ENCODE measurements around the gene VAV3. TPM values are rescaled to one million over a fixed set of nuclear protein-coding genes. Genes with fewer than 3 reads are reported as not detected.
"Not testable (repeated sequence)": the region's sequence is repeated elsewhere in the genome, so short reads cannot be mapped to it uniquely, and the experiment has no call there.

Gene VAV3
- total RNA-seq, 1 experiment from 2014 or later = 3.7 TPM

DNA sequence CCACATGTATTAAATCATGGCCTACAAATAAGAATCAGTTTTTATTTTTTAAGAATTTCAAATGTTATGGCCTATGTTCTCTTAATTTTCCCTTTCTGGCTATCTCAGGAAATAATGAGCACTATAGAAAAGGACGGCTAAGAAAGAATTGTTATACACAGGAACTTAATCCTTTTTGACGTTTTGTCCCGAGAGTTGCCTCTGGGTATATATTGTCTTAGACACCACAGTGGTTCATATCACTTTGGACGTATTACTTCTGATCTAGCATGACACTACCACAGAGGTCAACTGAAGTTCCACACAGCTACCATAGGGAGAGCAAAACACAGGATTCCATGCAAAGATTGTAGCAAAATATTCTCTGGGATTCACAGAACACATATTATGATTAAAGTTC is 307.6 kb downstream of the VAV3 start:
- no peak for DNase-seq (ENCODE audit: low read depth)

DNA sequence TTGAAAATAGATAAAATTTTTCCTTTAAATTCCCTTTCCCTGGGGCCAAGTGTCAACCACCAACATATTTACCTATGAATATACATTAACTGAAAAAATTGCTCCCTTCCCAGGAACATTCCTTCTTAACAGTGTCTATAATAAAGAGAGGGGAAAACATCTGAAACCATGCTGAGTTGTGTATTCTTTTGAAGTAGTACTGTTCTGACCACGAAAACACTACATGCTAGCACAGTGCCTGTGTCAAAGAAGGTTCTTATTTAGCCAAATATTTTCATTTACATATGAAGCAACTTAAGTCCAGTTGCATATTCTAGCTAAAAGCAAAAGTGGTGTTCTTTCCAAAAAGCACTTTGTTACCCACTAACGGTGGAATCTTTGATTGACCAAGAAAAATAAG is 311.2 kb downstream of the VAV3 start:
- DNase-seq (ENCODE audit: low read depth) = no peak

DNA sequence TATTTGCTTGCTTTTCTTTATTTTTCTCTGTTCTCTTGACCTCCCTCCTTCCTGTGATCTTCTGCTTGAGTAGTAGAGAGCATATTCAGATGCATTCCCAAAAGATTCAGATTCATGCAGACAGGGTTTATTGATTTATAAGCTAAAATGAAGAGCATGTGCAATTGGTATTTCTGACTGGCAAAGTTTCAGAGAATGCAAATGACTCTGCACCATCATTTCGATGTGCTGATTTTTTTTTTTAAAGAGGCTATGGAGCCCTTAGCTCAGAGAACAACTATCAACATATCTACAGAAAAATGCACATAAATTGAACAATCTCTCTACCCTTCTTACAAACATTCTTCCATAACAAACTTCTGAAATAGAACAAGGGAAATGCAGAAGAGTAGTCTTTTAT is 312.0 kb downstream of the VAV3 start:
- DNase-seq (ENCODE audit: low read depth) = no peak

DNA sequence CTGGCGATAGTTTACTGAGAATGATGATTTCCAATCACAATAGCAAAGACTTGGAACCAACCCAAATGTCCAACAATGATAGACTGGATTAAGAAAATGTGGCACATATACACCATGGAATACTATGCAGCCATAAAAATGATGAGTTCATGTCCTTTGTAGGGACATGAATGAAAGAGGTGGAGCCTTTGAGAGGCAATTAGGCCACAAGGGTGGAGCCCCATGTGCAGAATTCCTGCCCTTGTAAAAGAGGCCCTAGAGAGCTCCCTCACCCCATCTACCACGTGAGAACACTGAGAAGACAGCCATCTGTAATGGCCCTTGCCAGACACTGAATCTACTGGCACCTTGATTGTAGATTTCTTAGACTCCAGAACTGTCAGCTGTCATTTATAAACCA is 314.2 kb downstream of the VAV3 start:
- DNase-seq (ENCODE audit: low read depth) = not testable (repeated sequence)

DNA sequence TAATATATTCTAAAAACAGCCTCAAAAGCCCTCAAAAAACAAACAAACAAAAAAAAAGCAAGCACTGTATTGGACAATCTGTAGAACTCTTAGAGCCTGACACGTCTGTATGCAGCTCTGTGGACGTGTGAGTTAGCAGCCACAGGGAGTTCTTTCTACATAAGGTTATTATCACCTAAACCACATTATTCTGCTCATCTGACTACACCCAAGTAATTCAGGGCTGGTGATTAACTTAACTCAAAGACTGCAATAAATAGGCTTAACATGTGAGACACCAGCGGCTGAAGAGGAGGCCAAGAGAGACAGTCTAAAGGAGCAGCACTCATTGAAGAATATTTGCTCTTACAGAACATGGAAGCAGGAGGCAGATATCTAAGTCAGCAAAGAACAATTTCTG is 316.0 kb downstream of the VAV3 start:
- no peak for DNase-seq (ENCODE audit: low read depth)

DNA sequence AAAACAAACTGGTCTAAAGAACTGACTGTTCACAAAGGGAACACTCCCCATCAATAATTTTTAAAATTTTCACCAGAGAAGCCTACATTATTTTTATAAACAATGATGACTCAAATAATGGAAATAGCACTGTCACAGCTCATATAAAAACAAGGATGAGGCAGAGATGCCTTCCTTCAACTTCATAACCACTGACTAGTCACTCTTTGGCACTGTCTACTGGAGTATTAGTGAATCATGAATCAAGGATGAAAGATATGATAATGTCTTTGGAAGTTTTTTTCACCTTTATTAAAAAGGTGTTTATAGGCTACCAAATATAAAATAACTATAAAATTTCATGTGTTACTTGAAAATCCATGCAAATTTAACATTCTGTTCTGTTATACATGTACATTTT is 316.9 kb downstream of the VAV3 start:
- DNase-seq (ENCODE audit: low read depth) = peak; percentile 84

DNA sequence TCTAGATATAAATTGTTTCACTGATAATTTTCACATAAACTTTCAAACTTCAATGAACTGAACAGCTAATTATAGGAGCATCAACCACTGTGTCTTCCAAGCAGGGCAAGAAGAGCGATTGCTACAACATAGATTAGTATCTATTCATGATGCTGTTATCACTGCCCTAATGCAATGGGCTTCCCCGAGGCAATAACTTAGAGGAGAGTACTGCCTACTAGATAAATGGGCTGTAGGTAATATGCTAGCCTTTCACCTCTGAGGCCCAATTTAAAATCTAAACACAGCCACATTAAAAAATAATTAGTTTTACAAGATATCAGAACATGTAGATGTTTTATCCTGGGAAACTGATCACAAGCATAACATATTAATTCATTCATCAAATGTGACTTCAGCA is 318.0 kb downstream of the VAV3 start:
- no peak for DNase-seq (ENCODE audit: low read depth)

DNA sequence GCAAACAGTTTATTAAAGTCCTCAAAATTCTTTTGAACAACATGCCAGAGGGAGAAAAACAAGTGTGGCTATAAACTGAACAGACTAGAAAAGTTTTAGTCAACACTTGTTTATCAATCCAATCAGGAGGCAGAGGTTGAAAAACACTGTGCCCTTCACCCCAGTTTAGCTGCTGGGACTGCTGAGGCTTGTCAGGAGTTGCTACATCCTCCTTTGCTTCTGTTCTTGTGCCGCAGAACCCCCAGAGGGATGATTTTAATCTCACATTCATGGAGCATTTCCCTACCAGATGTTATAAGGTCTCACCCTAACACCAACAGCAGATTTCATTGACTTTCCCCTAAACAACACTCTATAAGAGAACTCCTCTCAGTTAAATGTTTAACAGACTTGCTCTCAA is 321.2 kb downstream of the VAV3 start:
- DNase-seq (ENCODE audit: low read depth) = no peak

DNA sequence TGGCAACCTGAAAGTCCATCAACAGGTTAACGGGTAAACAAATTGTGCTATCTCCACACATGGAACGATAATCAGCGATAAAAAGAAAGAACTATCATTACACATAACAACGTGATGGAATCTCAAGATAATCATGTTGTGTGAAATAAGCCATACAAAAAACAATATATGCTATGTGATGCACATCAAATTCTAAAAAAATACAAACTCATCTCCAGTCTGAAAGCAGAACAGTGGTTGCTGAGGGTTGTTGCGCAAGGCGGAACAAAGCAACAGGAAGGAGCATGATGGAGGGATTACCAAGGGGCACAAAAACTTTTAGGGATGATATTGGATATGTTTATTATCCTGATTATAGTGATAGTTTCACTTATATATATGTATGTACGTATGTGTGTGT is 324.8 kb downstream of the VAV3 start:
- no peak for DNase-seq (ENCODE audit: low read depth)

DNA sequence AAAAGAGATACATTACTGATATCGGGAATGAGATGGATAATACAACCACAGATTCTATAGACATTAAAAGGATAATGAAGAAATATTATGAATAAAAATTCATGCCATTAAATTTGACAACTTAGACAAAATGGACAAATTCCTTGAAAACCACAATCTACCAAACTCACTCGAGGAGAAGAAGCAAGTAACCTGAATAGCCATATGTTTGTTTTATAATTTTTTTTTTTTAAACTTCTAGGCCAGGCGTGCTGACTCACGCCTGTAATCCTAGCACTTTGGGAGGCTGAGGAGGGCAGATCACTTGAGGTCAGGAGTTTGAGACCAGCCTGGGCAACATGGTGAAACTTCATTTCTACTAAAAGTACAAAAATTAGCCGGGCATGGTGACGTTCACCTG is 327.9 kb downstream of the VAV3 start:
- peak; percentile 65 for DNase-seq (ENCODE audit: low read depth)

DNA sequence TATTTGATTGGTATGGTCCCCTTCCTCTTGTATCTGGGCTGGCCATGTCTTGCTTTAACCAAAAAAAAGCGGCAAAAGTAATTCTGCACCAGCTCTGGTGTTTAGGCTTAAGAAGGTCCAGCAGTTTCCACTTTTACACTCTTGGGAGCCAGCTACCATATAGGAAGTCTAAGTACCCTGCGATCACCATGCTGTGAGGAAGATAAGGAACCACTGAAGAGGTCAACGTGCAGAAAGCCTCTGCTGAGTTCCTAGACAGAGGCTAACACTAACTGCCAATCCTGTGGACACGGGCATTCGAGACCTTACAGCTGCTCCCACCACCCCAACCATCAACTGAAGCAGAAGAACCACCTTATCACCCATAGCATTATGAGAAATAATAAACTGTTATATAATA is 331.4 kb downstream of the VAV3 start:
- DNase-seq (ENCODE audit: low read depth) = no peak

DNA sequence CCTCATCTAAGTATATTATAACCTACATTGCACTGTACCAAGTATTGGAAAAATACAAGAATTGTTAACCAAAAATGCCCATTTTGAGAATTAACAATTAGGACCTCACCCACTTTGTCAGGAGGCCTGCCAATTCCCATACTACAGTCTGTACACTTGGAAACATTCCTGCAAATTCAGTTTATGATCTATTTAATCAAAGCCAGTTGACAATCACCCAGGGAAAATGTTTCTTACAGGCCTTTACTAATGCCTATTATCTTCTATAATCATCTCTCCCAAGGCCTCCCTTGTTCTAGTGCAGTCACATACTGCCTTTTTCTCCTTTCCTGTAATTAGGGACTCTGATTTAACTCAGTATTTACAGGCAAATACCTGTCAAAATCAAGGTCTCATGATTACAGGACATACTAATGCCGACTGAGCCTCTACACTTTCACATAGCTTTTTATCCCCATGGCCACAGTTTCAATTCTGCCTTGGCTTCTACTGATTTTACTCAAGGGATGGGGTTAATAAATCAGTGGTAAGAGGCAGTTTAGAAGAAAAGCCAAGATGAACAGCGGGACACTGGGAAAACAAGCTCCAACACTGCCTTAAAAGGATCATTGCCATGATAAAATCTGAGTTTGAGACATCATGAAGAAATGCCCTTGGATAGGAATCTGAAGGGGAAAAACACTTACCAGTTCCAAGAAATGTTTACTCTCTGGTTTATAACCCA is 338.7 kb downstream of the VAV3 start:
- DNase-seq (ENCODE audit: low read depth) = no peak

DNA sequence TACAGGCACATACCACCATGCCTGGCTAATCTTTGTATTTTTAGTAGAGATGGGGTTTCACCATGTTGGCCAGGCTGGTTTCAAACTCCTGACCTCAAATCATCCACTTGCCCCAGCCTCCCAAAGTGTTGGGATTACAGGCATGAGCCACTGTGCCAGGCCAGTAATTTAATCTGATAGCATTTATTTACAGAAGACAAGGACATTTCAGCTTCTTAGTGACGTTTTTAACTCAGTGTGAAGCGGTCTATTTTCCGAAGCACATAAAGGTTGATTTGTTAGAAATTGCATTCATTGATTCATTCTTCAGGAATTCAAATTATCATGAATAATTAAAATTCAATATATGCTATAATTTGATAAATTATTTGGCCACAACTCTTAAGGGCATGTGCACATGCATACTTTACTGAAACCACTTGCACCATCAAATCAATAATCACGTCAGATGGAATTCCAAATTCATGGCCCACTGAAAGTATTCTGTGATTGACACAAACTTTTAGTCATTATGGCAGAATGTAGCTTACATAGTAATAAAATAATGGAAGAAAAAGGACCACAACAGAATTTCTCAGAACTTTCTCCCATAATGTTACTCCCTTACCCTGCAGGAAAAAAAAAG is 339.5 kb downstream of the VAV3 start:
- no peak for DNase-seq (ENCODE audit: low read depth)

DNA sequence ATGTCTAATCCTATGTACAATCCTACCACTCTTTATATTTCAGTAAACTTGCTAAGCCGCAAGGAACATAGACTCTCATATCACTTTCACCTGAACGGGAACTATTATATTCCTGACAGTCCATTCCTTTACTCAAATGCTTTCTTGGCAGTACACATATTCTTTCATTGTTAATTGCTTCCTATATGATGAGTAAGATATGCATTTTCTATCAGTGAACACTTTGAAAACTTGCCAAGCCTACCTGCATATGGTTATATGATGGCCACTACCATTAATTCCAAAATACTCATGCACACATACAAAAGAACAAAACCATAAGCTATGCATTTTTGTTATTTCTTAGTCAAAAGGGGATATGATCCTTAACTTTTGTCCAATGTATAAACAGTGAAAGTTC is 341.5 kb downstream of the VAV3 start:
- DNase-seq (ENCODE audit: low read depth) = no peak

DNA sequence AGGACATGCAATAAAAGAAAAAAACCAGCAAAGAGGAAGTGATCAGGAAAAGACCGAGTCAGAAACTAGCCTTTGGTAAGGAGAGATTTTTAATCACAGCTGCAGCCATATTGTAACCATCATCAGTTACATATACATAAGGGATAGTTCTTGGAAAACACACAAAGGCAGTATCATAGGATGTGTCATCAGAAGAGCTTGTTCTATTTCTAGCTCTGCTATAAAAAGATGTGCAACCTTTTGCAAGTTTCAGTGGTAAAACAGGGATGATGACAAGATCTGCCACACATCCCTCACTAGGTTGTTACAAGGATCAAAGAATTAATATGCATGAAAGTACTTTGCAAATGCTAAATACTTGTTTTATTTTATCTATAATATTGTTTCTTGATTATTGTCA is 342.0 kb downstream of the VAV3 start:
- peak; percentile 32 for DNase-seq (ENCODE audit: low read depth)

DNA sequence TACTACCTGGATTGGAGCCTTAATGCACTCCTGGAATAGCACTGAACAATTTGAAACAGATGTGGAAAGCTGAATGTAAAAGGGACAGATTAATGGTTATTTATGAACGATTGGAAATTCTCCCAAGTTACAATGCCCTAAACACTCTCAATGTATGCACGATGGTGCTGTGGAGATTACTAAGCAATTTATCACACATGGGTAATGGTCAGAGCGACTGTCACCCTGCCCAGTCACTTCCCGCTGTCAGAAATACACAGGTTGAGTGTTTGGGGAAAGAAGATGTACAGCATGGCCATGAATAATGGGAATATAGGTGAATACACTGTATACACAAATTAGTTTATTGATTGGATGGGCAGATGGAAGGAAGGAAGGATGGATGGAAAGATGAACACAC is 342.4 kb downstream of the VAV3 start:
- DNase-seq (ENCODE audit: low read depth) = no peak

DNA sequence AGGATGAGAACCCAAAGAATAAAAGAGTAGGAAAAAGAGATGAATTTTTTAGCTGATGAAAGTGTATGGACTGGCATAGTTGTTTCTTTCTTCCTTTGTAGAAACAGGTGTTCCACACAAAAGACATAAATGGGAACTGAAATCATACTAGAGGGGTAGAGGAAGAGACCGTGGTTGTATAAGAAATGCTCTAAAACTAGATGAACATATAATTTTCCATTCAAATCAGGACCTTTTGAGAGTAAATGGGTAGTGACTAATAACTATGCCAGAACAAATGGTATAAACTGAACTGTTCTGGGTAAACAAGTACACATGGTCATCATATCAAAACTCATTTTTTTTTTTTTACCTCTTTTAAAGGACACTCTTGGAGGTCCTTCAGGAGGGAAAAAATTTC is 344.2 kb downstream of the VAV3 start:
- DNase-seq (ENCODE audit: low read depth) = no peak

DNA sequence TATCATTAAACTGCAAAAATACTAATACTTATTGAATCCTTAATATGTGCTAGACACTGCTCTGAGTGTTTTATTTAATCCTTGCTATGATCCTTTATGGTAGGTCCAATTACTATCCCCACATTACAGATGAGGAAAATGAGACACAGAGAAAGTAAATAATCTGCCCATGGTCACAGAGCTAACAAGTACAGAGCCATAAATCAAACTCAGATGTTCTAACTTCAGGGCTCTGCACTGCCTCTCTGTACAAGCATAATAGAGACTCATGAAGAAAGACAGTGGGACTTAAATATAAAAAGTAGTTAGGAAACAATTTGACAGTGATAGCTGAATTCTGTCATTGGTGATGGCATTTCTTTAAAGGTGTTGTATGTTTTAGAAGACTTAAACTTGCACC is 346.4 kb downstream of the VAV3 start:
- no peak for DNase-seq (ENCODE audit: low read depth)

DNA sequence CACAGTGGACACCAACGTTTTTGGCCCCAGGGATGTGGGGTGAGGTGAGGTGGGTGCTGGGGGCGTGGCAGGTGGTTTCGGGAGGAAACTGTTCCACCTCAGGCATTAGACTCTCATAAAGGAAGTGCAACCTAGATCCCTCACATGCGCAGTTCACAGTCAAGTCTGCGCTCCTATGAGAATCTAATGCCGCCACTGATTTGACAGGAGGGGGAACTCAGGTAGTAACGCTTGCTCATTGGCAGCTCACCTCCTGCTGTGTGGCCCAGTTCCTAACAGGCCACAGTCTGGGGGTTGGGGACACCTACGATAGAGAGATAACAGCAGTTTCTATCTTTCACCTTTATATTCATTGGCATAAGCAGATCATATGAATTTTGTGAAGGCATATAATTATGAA is 347.1 kb downstream of the VAV3 start:
- DNase-seq (ENCODE audit: low read depth) = no peak

DNA sequence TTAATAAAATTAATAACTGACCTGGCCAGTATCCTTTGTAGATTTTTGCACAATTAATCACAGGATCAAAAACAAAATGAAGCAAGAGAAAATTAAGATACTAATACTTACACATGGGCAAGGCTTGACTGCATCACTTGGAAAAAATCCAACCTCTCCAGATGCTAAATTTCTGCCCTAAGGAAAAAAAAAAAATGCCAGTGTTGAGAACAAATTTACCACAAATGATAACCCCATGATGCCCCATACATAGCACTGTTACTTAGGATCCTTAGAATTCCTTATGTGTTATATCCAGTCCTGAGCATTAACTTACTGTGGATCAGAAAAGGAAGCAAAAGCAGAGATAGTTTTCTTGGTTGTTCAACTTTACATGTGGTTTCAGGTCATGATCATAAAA is 347.5 kb downstream of the VAV3 start:
- no peak for DNase-seq (ENCODE audit: low read depth)

DNA sequence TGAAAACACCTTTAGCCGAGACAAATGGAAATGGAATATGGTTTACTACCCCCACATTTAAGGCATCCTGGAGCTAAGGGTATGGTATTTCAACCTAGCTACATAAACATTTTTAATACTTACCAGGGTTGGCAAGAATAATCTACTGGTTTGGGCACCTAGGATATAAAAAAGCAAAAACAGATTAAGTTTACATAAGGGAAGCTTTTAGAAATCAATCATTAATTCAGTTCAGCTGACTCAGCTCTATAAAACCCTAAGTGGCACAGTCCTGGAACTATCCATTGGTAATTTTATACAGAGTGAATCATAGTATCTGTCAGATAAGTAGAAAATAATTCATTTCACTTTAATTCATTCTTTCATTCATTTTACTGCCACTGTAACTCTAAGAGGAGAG is 355.2 kb downstream of the VAV3 start:
- DNase-seq (ENCODE audit: low read depth) = no peak

DNA sequence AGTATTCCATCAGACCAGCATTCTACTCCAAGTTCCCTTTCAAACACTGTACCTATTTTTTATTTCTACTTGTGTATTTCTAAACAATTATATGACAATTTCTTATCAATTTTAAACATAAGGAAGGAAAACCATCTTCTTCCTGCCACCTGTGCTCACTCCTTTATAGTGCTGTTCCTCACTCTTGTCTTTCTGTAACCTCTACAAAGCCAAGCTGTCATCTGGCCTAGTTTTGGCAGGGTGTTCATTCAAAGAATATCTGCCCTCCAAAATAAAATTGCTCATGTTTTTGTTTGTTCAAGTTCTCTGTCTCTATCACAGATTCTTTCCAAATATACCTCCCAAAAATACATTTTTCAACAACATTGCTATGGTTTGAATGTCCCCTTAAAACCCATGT is 360.2 kb downstream of the VAV3 start:
- DNase-seq (ENCODE audit: low read depth) = no peak

DNA sequence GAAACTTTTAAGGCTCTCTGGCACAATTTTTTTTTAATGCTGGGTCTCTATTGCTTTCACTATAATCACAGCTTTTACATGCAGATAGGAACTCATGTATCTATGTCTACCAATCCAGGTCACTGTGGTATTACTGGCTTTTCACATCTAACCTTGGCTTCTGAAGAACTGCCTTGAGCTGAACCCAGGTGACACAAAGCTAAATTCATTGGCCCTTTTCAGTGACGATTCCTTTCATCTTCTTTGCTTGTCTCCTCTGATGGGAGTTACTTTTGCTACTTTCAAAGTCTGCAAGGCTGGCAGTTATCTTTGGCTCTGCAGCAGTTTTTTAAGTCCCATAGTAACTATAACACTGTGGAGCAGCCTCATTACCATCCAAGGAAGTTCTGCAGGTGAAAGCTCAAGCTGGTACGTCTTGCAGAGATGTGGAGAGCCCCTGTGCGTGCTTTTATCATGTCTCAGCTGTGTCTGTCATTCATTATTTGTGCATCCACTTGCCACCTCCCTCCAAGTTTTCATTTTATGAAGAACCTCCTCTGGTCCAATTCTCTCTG is 364.3 kb downstream of the VAV3 start:
- DNase-seq (ENCODE audit: low read depth) = no peak

Measured in HT1080 (cell line).